Stimulated activated CD8-positive, alpha-beta memory T cell treated with anti-CD3 and anti-CD28 coated beads, Interleukin-2, amount 100 ng/mL, for 48 hours (primary cell): Measurements from ENCODE around the gene C4orf54.

Experiments
- DNase-seq, 2 donors: peaks; one replicate each; pipeline ENCODE4 v3.0.0-alpha.2; 2020; ENCODE audit warnings: low read depth in 2 of 2

The C4orf54 gene

GRCh38 chr4:99657798-99658197 lies at the start of gene C4orf54:
Gene C4orf54, minus strand, starts transcription at chr4:99657828. Its CDS starts 3,180 bp downstream, at chr4:99654648.
- DNase-seq: no peak

- DNase-seq: no peak
These were observed 48.3 kb upstream of the C4orf54 start for GRCh38 chr4:99705891-99706290.

- no peak for DNase-seq
These were observed 39.2 kb upstream of the C4orf54 start for GRCh38 chr4:99696801-99697200.

GRCh38 chr4:99693140-99693539 lies 35.5 kb upstream of the C4orf54 start:
- no peak for DNase-seq

DNA sequence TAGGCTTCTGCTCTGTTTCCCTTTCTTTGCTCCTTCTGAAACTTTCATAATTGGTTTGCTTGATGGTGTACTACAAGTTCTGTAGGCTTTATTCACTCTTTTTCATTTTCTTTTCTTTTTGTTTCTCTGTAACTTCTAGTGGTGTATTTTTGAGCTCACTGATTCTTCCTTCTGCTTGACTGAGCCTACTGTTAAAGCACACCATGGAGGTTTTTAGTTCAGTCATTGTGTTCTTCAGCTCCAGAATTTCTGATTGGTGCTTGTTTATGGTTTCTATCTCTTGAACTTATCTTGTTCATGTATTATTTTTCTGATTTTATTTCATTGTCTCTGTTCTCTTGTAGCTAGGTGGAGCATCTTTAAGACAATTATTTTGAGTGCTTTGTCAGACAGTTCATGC lies 33.4 kb upstream of the C4orf54 start:
- no peak for DNase-seq

DNA sequence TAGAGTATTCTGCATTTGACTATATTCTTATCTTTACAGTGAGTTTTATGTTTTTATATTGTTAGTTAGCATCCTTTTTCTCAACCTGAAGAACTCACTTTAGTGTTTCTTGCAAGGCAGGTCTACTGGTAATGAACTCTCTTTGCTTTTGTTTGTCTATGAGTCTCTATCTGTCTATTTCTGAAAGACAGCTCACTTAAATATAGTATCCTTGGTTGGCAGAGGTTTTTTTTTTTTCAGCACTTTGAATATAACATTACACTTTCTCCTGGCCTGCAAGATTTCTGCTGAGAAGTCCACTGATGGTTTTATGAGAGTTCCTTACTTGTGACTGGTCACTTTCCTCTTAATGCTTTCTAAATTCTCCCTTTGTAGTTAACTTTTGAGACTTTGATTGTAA lies 32.8 kb upstream of the C4orf54 start:
- DNase-seq: no peak

DNA sequence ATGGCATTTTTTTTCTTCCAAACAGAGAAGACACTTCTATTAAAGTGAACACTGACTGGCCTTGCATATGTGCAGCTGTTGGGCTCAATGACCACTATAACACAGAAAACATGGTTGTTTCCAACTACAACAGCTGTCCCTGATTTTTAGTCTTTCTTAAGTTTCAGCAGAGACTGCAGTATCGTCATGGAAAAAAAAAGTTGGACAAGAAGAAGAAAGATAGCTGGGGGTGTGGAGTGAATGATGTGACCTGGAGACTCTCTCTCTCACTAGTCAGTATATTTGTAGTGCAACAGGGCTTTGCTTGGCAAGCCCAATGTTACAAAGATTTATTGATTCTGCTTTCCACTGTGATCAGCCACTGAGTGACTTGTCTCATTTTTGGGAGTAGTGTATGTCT lies 29.5 kb upstream of the C4orf54 start:
- no peak for DNase-seq

DNA sequence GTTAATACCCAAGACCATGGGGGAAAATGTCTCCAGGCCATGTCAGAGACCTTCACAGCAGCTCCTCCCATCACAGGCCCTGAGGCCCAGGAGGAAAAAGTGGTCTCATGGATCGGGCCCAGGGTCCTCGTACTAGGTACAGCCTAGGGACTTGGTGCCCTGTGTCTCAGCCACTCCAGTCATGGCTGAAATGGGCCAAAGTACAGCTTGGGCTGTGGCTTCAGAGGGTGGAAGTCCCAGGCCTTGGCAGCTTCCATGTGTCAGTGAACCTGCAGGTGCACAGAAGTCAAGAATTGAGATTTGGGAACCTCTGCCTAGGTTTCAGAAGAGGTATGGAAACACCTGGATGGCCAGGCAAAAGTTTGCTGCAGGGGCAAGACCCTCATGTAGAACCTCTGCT lies 27.6 kb upstream of the C4orf54 start:
- DNase-seq: no peak

DNA sequence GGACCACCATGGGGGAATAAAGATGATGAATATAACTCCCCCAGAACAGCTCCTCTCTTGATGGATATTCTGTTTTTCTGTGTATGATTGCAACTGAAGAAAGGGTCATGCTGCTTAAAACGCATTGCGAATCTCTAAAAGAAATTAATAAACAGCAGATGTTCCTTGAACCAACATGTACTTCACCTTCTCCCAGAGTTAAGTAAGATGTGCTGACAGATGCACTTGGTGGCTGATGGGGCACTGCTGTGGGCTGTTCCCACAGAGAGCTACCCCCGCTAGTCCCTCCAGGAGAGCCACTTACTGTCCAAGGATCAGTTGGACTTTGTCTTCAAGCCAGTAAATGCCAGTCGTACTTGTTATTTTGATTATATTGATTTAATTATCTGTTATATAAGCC lies 26.3 kb upstream of the C4orf54 start:
- no peak for DNase-seq

DNA sequence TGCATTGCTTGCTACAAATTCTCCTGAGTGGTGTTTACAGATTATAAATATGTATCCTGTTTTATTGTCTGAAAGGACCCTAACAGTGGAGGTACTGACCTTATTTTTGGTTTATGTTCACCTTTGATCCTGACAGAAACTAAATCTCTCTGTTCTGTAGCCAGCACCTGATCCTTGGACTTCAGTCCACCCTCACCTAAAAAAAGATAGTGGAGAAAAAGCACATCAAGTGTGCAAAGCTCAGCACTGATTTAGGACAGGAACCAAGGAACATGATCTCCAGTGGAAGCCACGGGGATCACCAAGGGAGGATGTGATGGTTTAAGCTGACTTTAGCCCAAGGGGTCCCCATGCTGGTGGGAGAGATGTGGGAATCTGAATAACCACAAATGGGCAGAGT lies 22.3 kb upstream of the C4orf54 start:
- DNase-seq: no peak

- DNase-seq: no peak
These were observed 21.6 kb upstream of the C4orf54 start for GRCh38 chr4:99679204-99679603.

DNA sequence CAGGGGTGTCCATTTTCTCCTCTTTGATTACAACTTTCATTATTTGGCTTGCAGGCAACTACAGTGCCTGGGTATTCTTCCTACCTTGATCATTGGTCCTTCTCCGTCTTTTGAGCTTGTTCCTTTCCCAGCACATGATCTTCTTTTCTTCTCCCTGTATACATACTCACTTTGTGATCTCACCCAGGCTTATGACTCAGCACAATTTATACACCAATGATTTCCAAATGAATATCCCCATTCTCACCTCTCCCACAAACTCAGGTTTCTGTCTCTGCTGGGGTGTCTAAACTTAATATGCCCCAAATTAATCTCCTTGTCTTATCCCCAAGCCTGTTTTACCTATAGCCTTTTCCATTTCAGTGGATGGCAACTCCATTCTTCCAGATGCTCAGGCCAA lies 19.5 kb upstream of the C4orf54 start:
- no peak for DNase-seq

GRCh38 chr4:99670409-99671073 lies 12.9 kb upstream of the C4orf54 start:
- DNase-seq: no peak

GRCh38 chr4:99669084-99669483 lies 11.5 kb upstream of the C4orf54 start:
- DNase-seq: no peak

GRCh38 chr4:99668472-99668871 lies 10.8 kb upstream of the C4orf54 start:
- DNase-seq: no peak

DNA sequence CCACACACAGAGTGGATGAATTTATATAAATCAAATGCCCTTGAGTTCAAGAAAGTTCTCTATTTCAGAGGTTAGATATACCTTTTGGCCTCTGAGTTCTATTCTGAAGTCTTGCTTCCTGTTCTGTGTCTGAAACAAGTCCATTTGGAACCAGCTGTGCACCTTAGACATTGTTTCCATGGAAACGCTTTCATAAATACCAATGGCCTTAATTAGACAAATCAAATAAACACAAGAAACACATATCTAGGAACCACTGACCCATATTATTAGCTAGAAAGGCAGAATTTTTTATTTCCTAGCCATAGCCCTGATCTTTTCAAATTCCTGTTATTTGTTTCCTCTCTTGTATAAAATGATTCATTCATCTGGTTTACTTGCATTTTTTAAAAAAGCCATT lies 8.4 kb upstream of the C4orf54 start:
- no peak for DNase-seq

GRCh38 chr4:99664716-99665115 lies 7.1 kb upstream of the C4orf54 start:
- no peak for DNase-seq

- no peak for DNase-seq
These were observed 4.3 kb upstream of the C4orf54 start for GRCh38 chr4:99661907-99662306.

DNA sequence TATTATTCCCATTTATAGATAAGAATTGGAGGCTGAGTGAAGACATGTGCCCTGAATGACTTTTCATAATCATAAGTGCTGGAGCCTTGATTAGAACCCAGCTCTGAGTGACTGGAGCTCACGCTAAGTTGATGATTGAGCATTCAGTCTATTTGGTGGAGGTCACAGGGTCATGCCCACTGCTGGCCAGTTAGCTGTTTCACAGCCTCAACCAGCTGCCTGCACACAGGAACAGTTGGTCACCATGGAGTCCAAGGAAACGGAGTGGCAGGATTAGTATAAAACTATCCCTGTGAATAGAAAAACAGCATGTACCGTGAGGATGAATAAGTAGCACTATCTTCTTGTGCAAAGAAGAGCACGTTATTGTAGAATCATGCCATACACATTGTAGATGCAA lies 1.0 kb upstream of the C4orf54 start:
- no peak for DNase-seq

- no peak for DNase-seq
These were observed 2.1 kb downstream of the C4orf54 start for GRCh38 chr4:99655308-99656081.

GRCh38 chr4:99654361-99654761 lies 3.3 kb downstream of the C4orf54 start:
- DNase-seq: no peak

DNA sequence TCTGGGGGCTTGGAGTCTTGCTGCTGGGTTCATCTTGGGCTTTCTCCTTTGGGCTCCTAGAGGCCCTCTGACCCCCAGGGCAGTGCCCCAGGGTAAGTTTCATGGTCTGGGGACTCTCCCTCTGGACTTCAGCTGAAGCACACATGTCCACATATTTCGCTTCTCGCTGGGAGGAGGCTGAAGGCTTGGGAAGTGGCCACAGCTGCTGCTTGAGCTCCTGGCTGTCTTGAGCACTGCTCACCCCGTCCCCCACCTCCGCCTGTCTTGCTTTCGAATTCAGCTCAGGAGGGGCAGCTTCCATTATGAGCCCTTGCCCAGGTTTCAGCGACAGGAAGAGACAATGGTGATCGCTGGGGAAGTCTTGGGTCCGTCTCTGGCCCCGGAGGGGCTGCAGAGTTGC lies 3.7 kb downstream of the C4orf54 start:
- DNase-seq: no peak

GRCh38 chr4:99652596-99653436 lies 4.8 kb downstream of the C4orf54 start:
- DNase-seq: no peak
